Measurements from ENCODE around the gene VPS36.

GRCh38 chr13:52385870-52386269 is 64.6 kb downstream of the VPS36 start:
- no peak for TF ChIP-seq CTCF (IDR thresholded peaks at IDR 0.05; ENCODE audit: low read depth, low read length, poor library complexity, severe bottlenecking)
- no peak for TF ChIP-seq EZH2phosphoT487 (IDR thresholded peaks at IDR 0.05; ENCODE audit: borderline replicate concordance, low read length)
